HepG2 (cell line): Measurements from ENCODE around the gene NUAK1. TPM values are rescaled to one million over a fixed set of nuclear protein-coding genes. Genes with fewer than 3 reads are reported as not detected.

ENCODE experiments used
- ATAC-seq: fragments of 200-7000 bp; cut with Tn5 transposase; 3 replicates; pipeline ENCODE4 v1.9.1; 2020; ENCODE audit warnings: mild to moderate bottlenecking, moderate library complexity
- BruUV-seq: library from RNA; stranded (reverse); fragments of 400-500 nt; replicated peaks from 2 replicates; lab custom pipeline; 2021; lab: Mats Ljungman, UMichigan
- CTCF ChIA-PET: fragments of 300-600 bp; formaldehyde crosslinking; extraction: SDS; loops from one replicate; lab custom pipeline; 2021; ENCODE audit warnings: low total read pairs, inconsistent platforms, low intra/inter-chr PET ratio; lab: Yijun Ruan, JAX
- POLR2A ChIA-PET: fragments of 350-600 bp; sonication (Branson Sonifier 250); formaldehyde crosslinking; loops from one replicate; lab custom pipeline; 2020; ENCODE audit warnings: antibody characterized with exemption, inconsistent platforms; lab: Yijun Ruan, JAX
- DNase-seq: peaks from one replicate; pipeline ENCODE4 v3.0.0-alpha.2; 2015; ENCODE audit warnings: low spot score
- FAIRE-seq: peaks from 3 replicates; lab custom pipeline; 2011; peaks lifted over from hg19 to GRCh38; lab: Jason Lieb, UNC
- H2AFZ ChIP-seq: one replicate; pipeline ENCODE4 v1.6.1; 2011; ENCODE audit warnings: low read length, inconsistent platforms
- H3K27ac ChIP-seq: fragments of 300-600 bp; 3 replicates; pipeline ENCODE4 v1.8.0; 2011; ENCODE audit warnings: mixed run types, mild to moderate bottlenecking, mixed read lengths, low read length, inconsistent platforms; ENCODE audit not compliant: insufficient read depth; ENCODE audit errors: extremely low read length
- H3K27me3 ChIP-seq, 2 experiments: fragments of 200-600 bp in 1 of 2; 2 replicates in 1 of 2; 3 replicates in 1 of 2; pipeline versions ENCODE4 v1.6.0 to v1.8.0; 2011; ENCODE audit warnings: low read length in 2 of 2, mild to moderate bottlenecking in 2 of 2, moderate library complexity in 2 of 2, inconsistent platforms in 1 of 2; ENCODE audit not compliant: insufficient read depth in 2 of 2, control insufficient read depth in 1 of 2
- H3K36me3 ChIP-seq, 2 experiments: fragments of 200-600 bp in 1 of 2; replicated peaks in 1 of 2; 2 replicates in 1 of 2; 3 replicates in 1 of 2; pipeline versions ENCODE4 v1.5.1 to v1.8.0; 2011; ENCODE audit warnings: low read length in 2 of 2, inconsistent platforms in 1 of 2; ENCODE audit not compliant: insufficient read depth in 2 of 2, control insufficient read depth in 1 of 2
- H3K4me1 ChIP-seq: 2 replicates; pipeline ENCODE4 v1.5.1; 2012; ENCODE audit warnings: low read length, inconsistent platforms; ENCODE audit not compliant: insufficient read depth
- H3K4me2 ChIP-seq: 2 replicates; pipeline ENCODE4 v1.6.0; 2011; ENCODE audit warnings: low read depth, low read length, inconsistent platforms
- H3K4me3 ChIP-seq, 3 experiments: fragments of 200-600 bp in 1 of 3; sonication (generic), shearing (Covaris generic) in 1 of 3; replicated peaks in 1 of 3; 2 replicates each; pipeline ENCODE4 v1.5.1; 2011 to 2016; ENCODE audit warnings: low read length in 3 of 3, inconsistent platforms in 2 of 3, low read depth in 2 of 3, mild to moderate bottlenecking in 2 of 3, control low read depth in 1 of 3, mixed read lengths in 1 of 3; ENCODE audit not compliant: insufficient read depth in 1 of 3
- H3K79me2 ChIP-seq: one replicate; pipeline ENCODE4 v1.6.1; 2011; ENCODE audit warnings: low read length, inconsistent platforms; ENCODE audit not compliant: insufficient read depth
- H3K9ac ChIP-seq: 2 replicates; pipeline ENCODE4 v1.6.0; 2011; ENCODE audit warnings: mild to moderate bottlenecking, low read depth, low read length, inconsistent platforms; ENCODE audit not compliant: insufficient read depth
- H3K9me3 ChIP-seq: 2 replicates; pipeline ENCODE4 v1.5.1; 2012; ENCODE audit warnings: mild to moderate bottlenecking, low read length
- H4K20me1 ChIP-seq: 2 replicates; pipeline ENCODE4 v1.6.0; 2011; ENCODE audit warnings: inconsistent platforms, mild to moderate bottlenecking, low read length, moderate library complexity; ENCODE audit not compliant: insufficient read depth
- BCLAF1 ChIP-seq: fragments of 450-650 bp; IDR thresholded peaks from 2 replicates; pipeline ENCODE4 v1.6.1; 2017; ENCODE audit warnings: mild to moderate bottlenecking
- MED13 ChIP-seq: sonication (generic); formaldehyde crosslinking; IDR thresholded peaks from 2 replicates; pipeline ENCODE4 v1.5.0; 2020; ENCODE audit warnings: missing genetic modification reagents
- REST ChIP-seq, 2 experiments: IDR thresholded peaks; 2 replicates each; pipeline ENCODE4 v1.6.1; 2011 to 2012; ENCODE audit warnings: low read length in 2 of 2, borderline replicate concordance in 1 of 2, low read depth in 1 of 2, mild to moderate bottlenecking in 1 of 2, moderate library complexity in 1 of 2
- RFX3 ChIP-seq: IDR thresholded peaks from 2 replicates; pipeline ENCODE4 v1.6.1; 2016; ENCODE audit warnings: missing biosample characterization, missing genetic modification reagents
- RNF219 ChIP-seq: sonication (generic); formaldehyde crosslinking; IDR thresholded peaks from 2 replicates; pipeline ENCODE4 v1.5.0; 2020; ENCODE audit warnings: mild to moderate bottlenecking, missing genetic modification reagents
- SAP130 ChIP-seq: IDR thresholded peaks from 2 replicates; pipeline ENCODE4 v1.6.1; 2016; ENCODE audit warnings: low read depth
- SP1 ChIP-seq, 2 experiments: fragments of 450-650 bp in 1 of 2; sonication (generic) in 1 of 2; formaldehyde crosslinking in 1 of 2; IDR thresholded peaks; 2 replicates each; pipeline versions ENCODE4 v1.4.0 to v1.6.1; 2016 to 2020; ENCODE audit warnings: missing genetic modification reagents in 1 of 2
- ZBTB33 ChIP-seq: sonication (generic); formaldehyde crosslinking; IDR thresholded peaks from 2 replicates; pipeline ENCODE4 v1.4.0; 2020; ENCODE audit warnings: missing genetic modification reagents
- ZFP41 ChIP-seq: sonication (generic); formaldehyde crosslinking; IDR thresholded peaks from 2 replicates; pipeline ENCODE4 v1.4.0; 2020; ENCODE audit warnings: mild to moderate bottlenecking, missing genetic modification reagents, borderline replicate concordance
- ZNF256 ChIP-seq: sonication (generic); formaldehyde crosslinking; conservative IDR thresholded peaks from 2 replicates; pipeline ENCODE4 v1.4.0; 2020; ENCODE audit warnings: missing genetic modification reagents
- ZNF513 ChIP-seq: sonication (generic); formaldehyde crosslinking; conservative IDR thresholded peaks from 2 replicates; pipeline ENCODE4 v1.5.0; 2020; ENCODE audit warnings: missing genetic modification reagents
- ZNF577 ChIP-seq: sonication (generic); formaldehyde crosslinking; IDR thresholded peaks from 2 replicates; pipeline ENCODE4 v1.4.0; 2020; ENCODE audit warnings: mild to moderate bottlenecking, low read depth, missing genetic modification reagents, borderline replicate concordance
- WGBS: methylation state at CpG from one replicate; pipeline ENCODE4 v1.1.6; 2017; ENCODE audit warnings: low lambda C conversion rate; 5-methylcytosine and 5-hydroxymethylcytosine counted together
- in situ Hi-C: cut with HindIII; loops from 2 replicates; pipeline ENCODE4 v1.10.0; 2017; ENCODE audit warnings: low pct_unique_long_range_greater_than_20kb; ENCODE audit not compliant: extremely low pct_ligation_motif_present
- intact Hi-C: fragments of 100-400 bp; cut with micrococcal nuclease; formaldehyde crosslinking; loops from one replicate; pipeline ENCODE4 v1.10.0; 2022; ENCODE audit not compliant: unreplicated experiment
- polyA plus RNA-seq, 8 experiments: library from polyadenylated mRNA; depleted of rRNA in 3 of 8; stranded (reverse) in 7 of 8; unstranded in 1 of 8; fragments of >200 nt; fragmentation: Illumina TruSeq in 4 of 8; extraction: Trizol in 4 of 8; gene quantifications; 2 replicates each; pipeline versions ENCODE4 v1.2.1 to v1.2.3, GENCODE V29; 2011 to 2016; ENCODE audit warnings: low read depth in 4 of 8, missing spikeins in 1 of 8, mixed read lengths in 1 of 8; ENCODE audit not compliant: insufficient read depth in 1 of 8
- total RNA-seq, 5 experiments: library from RNA; depleted of rRNA; stranded (reverse); fragments of >200 nt; fragmentation: Illumina TruSeq; extraction: Trizol; gene quantifications; 2 replicates each; pipeline ENCODE4 v1.2.3, GENCODE V29; 2016; ENCODE audit warnings: low read depth in 1 of 5

Gene NUAK1
- total and polyA plus RNA-seq, 2 of the 13 experiments (the other 11 are each of a cell fraction or from before 2014, with no cell fraction given), result 1.7 to 1.9 TPM

- no peak for DNase-seq
- BruUV-seq, result no TSS peak
- in situ Hi-C loops (no loop called here), intact Hi-C loops (loop anchor here (5.0 kb wide), 1 partner anchor 50 kb away; no protein-coding TSS in a partner anchor)
- Histone ChIP-seq H3K4me2 (no peak overlapping the region), H3K4me3 (no peak overlapping the region), H3K4me1 (no peaks in the 10 kb centered on the region), H3K79me2 (no peaks in the 10 kb centered on the region), H2AFZ (no peak overlapping the region), H3K9ac (no peak overlapping the region), H3K36me3 (no peaks in the 10 kb centered on the region), H3K27me3 (peaks cover 4 to 14% of the 10 kb centered on the region in 2 experiments; a peak in 3 of 5 replicates), H3K9me3 (no peaks in the 10 kb centered on the region), H4K20me1 (no peaks in the 10 kb centered on the region), H3K27ac (no peak overlapping the region)
- no peak for ATAC-seq
- 20% methylated on average over 2 of the region's 2 CpGs for WGBS
- FAIRE-seq, result no peak
- CTCF ChIA-PET, result no interaction called here
- POLR2A ChIA-PET, result no interaction called here
- TF ChIP-seq ZBTB33 (no peak), ZNF577 (CRISPR knock-in tag) (no peak), SAP130 (CRISPR knock-in tag) (no peak), BCLAF1 (no peak), ZNF256 (CRISPR knock-in tag) (no peak), MED13 (CRISPR knock-in tag) (no peak), ZNF513 (no peak), REST (IDR thresholded peaks at IDR 0.05; ENCODE audit: borderline replicate concordance in 1 of 2, low read depth in 1 of 2, low read length in 2 of 2) (no peak), RNF219 (CRISPR knock-in tag) (no peak), ZFP41 (CRISPR knock-in tag) (no peak), RFX3 (CRISPR knock-in tag) (no peak), SP1 (IDR thresholded peaks at IDR 0.05) (no peak), SP1 (CRISPR knock-in tag; IDR thresholded peaks at IDR 0.05) (no peak)
Measured at GRCh38 chr12:106046947-106047346, 91.8 kb downstream of the NUAK1 start.
